GM20000 (cell line): ENCODE measurements around the gene ADGRD1.

Experiments used
- DNase-seq: peaks from one replicate; pipeline ENCODE4 v3.0.0; 2012; ENCODE audit warnings: low spot score
- TF ChIP-seq, protein P1 (sequence below): IDR thresholded peaks from 2 replicates; pipeline ENCODE4 v1.5.1; 2012; ENCODE audit warnings: mild to moderate bottlenecking, control low read depth; ENCODE audit errors: extremely low read depth, missing control alignments

Gene ADGRD1

DNA sequence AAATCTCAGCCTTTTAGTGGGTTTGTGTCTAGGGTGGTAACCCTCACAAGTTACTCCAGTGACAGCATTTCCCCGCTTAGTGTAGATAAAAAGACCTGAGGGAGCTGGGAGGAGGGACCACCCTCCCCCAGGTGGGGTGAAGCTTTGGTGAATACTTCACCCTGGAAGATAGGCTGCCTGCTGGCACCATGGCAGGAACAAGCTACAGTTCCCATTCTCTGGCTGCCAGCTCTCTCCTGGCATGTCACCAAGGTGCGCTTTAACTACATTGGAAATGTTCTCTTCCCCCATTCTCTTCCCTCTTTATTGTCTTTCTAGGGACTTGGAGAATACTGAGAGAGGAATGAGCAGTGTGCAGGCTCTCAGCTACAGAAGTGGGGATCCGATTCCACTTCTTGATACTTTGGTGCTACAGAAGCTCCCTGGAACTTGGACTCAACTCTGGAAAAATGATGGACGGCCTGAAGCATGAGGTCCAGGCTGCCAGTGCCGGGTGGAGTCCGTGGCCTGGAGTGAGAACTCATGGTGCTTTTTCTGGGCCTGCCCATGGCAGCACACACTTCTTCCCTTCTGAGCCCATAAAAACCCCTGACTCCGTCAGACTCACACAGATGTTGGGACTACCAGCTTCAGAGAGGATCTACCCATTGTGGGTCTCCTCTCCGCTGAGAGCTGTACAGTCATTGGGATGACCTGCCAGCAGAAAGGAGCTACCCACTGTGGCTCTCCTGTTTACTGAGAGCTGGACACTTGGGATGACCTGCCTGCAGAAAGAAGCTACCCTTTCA, 198.0 kb downstream of the ADGRD1 start:
- TF ChIP-seq, protein P1, sequence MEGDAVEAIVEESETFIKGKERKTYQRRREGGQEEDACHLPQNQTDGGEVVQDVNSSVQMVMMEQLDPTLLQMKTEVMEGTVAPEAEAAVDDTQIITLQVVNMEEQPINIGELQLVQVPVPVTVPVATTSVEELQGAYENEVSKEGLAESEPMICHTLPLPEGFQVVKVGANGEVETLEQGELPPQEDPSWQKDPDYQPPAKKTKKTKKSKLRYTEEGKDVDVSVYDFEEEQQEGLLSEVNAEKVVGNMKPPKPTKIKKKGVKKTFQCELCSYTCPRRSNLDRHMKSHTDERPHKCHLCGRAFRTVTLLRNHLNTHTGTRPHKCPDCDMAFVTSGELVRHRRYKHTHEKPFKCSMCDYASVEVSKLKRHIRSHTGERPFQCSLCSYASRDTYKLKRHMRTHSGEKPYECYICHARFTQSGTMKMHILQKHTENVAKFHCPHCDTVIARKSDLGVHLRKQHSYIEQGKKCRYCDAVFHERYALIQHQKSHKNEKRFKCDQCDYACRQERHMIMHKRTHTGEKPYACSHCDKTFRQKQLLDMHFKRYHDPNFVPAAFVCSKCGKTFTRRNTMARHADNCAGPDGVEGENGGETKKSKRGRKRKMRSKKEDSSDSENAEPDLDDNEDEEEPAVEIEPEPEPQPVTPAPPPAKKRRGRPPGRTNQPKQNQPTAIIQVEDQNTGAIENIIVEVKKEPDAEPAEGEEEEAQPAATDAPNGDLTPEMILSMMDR: no peak
- DNase-seq: no peak

- TF ChIP-seq, protein P1: no peak
These were observed 198.9 kb downstream of the ADGRD1 start for GRCh38 chr12:131152587-131152986.

GRCh38 chr12:131153016-131153415, 199.3 kb downstream of the ADGRD1 start:
- no peak for DNase-seq
- TF ChIP-seq, protein P1: no peak

More at GRCh38 chr12:131152587-131152986, 198.9 kb downstream of the ADGRD1 start:
- no peak for DNase-seq

DNA sequence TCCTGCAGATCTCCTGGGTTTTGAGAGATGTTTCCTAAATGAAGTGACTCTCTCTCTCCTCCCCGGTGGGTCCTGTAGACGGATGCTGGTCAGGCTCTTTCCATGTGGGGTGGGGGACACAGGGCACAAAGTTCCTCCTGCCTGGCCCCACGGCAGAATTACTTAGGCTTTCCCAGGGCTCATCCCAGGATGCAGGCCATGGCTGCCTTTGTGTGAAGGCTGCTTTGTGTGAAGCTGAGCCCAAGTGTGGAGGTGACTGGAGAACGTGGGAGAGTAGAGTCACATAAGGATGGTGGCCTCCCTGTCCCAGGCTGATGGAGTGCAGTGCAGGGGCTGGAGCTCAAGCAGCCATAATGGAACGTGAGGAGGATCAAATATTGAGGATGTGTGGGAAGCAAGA, 200.2 kb downstream of the ADGRD1 start:
- TF ChIP-seq, protein P1: no peak
- no peak for DNase-seq

- TF ChIP-seq, protein P1: no peak
- DNase-seq: no peak
These were observed 201.4 kb downstream of the ADGRD1 start for GRCh38 chr12:131155131-131155530.

DNA sequence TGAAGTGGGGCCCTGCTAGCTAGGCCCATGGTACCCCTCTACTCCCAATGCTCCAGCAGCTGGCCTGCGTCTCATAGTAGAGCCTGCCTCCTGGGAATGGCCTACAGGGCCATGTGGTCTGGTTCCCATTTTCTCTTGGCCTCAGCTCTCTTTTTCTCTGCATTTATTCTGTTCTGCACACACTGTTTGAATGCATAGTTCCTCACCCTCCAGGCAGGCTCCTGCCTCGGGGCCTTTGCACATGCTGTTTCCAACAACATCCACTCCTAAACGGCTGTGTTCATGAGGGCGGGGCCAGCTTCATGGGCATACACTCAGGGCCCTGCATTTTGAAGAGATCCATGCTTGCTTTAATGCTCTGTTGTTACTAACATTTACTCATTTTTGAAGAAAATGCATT, 204.0 kb downstream of the ADGRD1 start:
- no peak for DNase-seq
- TF ChIP-seq, protein P1: no peak

DNA sequence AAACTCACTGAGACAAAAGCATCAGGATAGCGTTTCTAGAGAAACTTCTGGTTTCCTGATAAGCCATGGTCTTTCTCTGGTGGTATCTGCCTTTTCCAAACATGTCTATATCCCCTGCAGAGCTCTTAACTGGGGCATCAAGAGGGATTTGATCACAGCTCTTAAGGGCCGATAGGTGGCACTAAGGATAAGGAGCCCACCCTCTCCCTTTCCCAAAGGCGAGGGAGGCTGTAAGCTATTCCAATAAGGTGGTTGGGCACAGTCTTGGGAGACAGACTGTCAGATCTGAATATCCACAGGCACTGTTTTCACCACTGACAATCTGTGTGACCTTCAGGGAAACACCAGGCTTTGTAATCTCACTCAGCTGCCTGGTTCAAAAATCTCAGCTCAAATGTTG, 206.0 kb downstream of the ADGRD1 start:
- TF ChIP-seq, protein P1: no peak
- DNase-seq: no peak
